Sigmoid colon (tissue), 4 donors: ENCODE results near the gene CORO1A.

Experiments
- POLR2A ChIP-seq, 2 donors: fragments of 450-650 bp; IDR thresholded peaks; one replicate each; pipeline ENCODE4 v1.6.1; 2016; ENCODE audit warnings: antibody characterized with exemption in 2 of 2, mild to moderate bottlenecking in 2 of 2, moderate library complexity in 2 of 2
- POLR2AphosphoS5 ChIP-seq, 4 donors: sonication (generic); formaldehyde crosslinking; IDR thresholded peaks; one replicate each; pipeline ENCODE4 v1.6.1; 2017; ENCODE audit warnings: antibody characterized with exemption in 4 of 4
- TF ChIP-seq, protein P1 (sequence below), 4 experiments: fragments of 450-650 bp in 3 of 4; fragments of 200-600 bp in 1 of 4; IDR thresholded peaks; one replicate each; pipeline ENCODE4 v1.5.1; 2016 to 2019; ENCODE audit warnings: antibody characterized with exemption in 4 of 4, mild to moderate bottlenecking in 3 of 4, moderate library complexity in 2 of 4

DNA sequence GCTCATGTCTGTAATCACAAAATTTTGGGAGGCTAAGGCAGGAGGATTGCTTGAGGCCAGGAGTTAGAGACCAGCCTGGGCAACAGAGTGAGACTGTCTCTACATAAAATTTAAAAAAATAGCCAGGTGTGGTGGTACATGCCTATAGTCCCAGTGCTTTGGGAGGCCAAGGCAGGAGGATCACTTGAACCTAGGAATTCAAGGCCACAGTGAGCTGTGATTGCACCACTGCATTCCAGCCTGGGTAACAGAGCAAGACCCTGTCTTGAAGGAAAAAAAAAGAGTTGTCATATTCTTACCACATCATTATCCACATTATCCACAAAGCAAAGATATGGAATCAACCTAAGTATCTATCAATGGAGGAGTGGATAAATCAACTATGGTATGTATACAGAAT is 39.4 kb upstream of the CORO1A start:
- TF ChIP-seq POLR2A (IDR thresholded peaks at IDR 0.05) (no peak), POLR2AphosphoS5 (IDR thresholded peaks at IDR 0.05) (no peak)
- TF ChIP-seq, protein P1, sequence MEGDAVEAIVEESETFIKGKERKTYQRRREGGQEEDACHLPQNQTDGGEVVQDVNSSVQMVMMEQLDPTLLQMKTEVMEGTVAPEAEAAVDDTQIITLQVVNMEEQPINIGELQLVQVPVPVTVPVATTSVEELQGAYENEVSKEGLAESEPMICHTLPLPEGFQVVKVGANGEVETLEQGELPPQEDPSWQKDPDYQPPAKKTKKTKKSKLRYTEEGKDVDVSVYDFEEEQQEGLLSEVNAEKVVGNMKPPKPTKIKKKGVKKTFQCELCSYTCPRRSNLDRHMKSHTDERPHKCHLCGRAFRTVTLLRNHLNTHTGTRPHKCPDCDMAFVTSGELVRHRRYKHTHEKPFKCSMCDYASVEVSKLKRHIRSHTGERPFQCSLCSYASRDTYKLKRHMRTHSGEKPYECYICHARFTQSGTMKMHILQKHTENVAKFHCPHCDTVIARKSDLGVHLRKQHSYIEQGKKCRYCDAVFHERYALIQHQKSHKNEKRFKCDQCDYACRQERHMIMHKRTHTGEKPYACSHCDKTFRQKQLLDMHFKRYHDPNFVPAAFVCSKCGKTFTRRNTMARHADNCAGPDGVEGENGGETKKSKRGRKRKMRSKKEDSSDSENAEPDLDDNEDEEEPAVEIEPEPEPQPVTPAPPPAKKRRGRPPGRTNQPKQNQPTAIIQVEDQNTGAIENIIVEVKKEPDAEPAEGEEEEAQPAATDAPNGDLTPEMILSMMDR (IDR thresholded peaks at IDR 0.05), result no peak
